Muscle of leg (tissue), 11 donors: ENCODE measurements around the gene SMAD9. TPM values are rescaled to one million over a fixed set of nuclear protein-coding genes. Genes with fewer than 3 reads are reported as not detected.

ENCODE experiments used
- DNase-seq: peaks from one replicate; pipeline ENCODE4 v3.0.0; 2013
- H3K27ac ChIP-seq: one replicate; pipeline ENCODE4 v1.5.1; 2013; ENCODE audit warnings: mild to moderate bottlenecking, low read length, control low read depth
- H3K27me3 ChIP-seq: one replicate; pipeline ENCODE4 v1.6.1; 2013; ENCODE audit warnings: low read length; ENCODE audit not compliant: control insufficient read depth, insufficient read depth
- H3K36me3 ChIP-seq: one replicate; pipeline ENCODE4 v1.6.1; 2013; ENCODE audit warnings: low read length; ENCODE audit not compliant: control insufficient read depth, insufficient read depth
- H3K4me1 ChIP-seq: one replicate; pipeline ENCODE4 v1.6.1; 2013; ENCODE audit warnings: low read length; ENCODE audit not compliant: control insufficient read depth, insufficient read depth
- H3K4me3 ChIP-seq: one replicate; pipeline ENCODE4 v1.5.1; 2013; ENCODE audit warnings: low read length, control low read depth
- H3K9me3 ChIP-seq: replicated peaks from 2 replicates; pipeline ENCODE4 v1.6.1; 2013; ENCODE audit warnings: low read depth, low read length; ENCODE audit not compliant: control insufficient read depth
- WGBS: methylation state at CpG from one replicate; pipeline ENCODE4 v1.1.5; 2013; ENCODE audit warnings: missing lambda C conversion rate; ENCODE audit not compliant: insufficient coverage; 5-methylcytosine and 5-hydroxymethylcytosine counted together
- polyA plus RNA-seq, 8 donors: library from polyadenylated mRNA; unstranded; fragments of 120-200 nt; gene quantifications; one replicate each; pipeline versions ENCODE4 v1.2.1 to v1.2.3, GENCODE V29; 2013; ENCODE audit warnings: inconsistent platforms in 1 of 8, low replicate concordance in 1 of 8; ENCODE audit not compliant: insufficient read length in 8 of 8, insufficient read depth in 1 of 8
- total RNA-seq: library from RNA; stranded (reverse); fragments of 120-200 nt; gene quantifications from one replicate; pipeline ENCODE4 v1.2.4, GENCODE V29; 2013

Gene SMAD9
- total and polyA plus RNA-seq, 9 donors, result 12.2 to 20.1 (median 15.8) TPM

DNA sequence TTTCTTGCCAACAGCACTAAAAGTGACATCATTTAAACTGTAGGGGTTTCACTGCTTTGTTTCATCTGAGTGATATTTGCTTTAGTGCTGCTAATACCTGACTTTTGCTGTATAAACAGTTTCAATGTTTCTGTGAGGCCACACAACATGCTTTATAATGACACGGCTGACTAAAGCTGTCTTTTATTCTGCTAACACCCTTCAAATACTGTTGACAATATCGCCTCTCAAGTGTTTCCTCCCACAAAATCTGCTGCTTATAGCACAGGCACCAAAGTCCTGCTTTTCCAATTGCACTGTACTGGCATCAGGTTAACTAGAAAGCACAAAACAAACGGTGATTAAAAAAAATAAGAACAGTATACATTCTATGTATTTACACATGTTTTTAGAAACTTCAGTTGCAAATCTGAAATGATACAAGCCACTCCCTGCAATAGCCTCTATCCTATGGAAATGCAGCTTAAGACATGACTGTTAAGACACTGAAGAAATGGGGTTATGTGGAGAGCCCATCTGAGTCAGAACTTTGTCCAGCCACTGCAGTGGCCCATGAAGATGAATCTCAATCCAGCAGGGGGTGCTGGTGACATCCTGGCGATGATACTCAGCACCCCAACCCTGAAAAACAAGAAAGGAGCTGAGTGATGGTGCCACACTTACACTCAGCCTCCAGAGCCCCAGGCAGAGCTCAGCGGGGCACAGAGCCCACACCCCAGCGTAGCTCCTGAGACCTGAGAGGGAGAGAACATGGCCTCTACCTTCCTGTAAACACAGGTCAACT is 71.6 kb downstream of the SMAD9 start:
- Histone ChIP-seq H3K27ac (no peak overlapping the region), H3K36me3 (peaks cover 15% of the 10 kb centered on the region), H3K4me3 (no peak overlapping the region), H3K27me3 (no peaks in the 10 kb centered on the region), H3K4me1 (no peaks in the 10 kb centered on the region), H3K9me3 (no peaks in the 10 kb centered on the region)
- no peak for DNase-seq
- 68% methylated on average over 4 of the region's 6 CpGs for WGBS

DNA sequence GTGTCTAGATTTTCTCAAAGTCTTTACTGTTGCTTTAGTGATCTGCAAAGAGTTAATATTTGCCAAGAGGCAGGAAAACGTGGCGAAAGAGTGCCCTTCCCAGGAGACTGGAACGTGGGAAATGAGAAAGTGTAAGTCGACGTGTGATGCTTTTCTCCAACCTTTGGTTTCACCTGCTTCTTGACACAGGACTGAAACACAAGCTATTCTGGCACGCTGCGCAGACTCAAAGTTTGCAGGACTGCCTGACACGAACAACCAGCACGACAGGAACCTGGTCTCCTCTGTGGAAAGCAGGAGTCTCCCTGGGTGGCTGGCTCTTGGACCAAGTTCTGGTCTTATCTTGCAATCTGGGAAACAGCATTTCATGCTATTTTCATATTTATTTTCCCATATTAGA is 72.4 kb downstream of the SMAD9 start:
- no peaks in the 10 kb centered on the region for H3K4me1 ChIP-seq
- H3K4me3 ChIP-seq, result no peak overlapping the region
- peaks cover 8% of the 10 kb centered on the region for H3K36me3 ChIP-seq
- 44% methylated on average over 9 of the region's 9 CpGs for WGBS
- H3K27ac ChIP-seq, result no peak overlapping the region
- no peaks in the 10 kb centered on the region for H3K9me3 ChIP-seq
- no peaks in the 10 kb centered on the region for H3K27me3 ChIP-seq
- DNase-seq, result no peak

GRCh38 chr13:36841391-36841790 is 78.6 kb downstream of the SMAD9 start:
- no peak overlapping the region for H3K27ac ChIP-seq
- no peaks in the 10 kb centered on the region for H3K27me3 ChIP-seq
- H3K4me3 ChIP-seq, result no peak overlapping the region
- H3K9me3 ChIP-seq, result no peaks in the 10 kb centered on the region
- DNase-seq, result no peak
- H3K36me3 ChIP-seq, result no peaks in the 10 kb centered on the region
- no peaks in the 10 kb centered on the region for H3K4me1 ChIP-seq
- WGBS, result no CpG with 5 or more reads among the region's 5 CpGs

- Histone ChIP-seq H3K4me3 (no peak overlapping the region), H3K36me3 (no peaks in the 10 kb centered on the region), H3K4me1 (no peaks in the 10 kb centered on the region), H3K9me3 (no peaks in the 10 kb centered on the region), H3K27me3 (no peaks in the 10 kb centered on the region), H3K27ac (no peak overlapping the region)
- WGBS, result no CpG with 5 or more reads among the region's 3 CpGs
- no peak for DNase-seq
Observed at GRCh38 chr13:36840718-36841250, 79.3 kb downstream of the SMAD9 start.

GRCh38 chr13:36839981-36840380 is 80.1 kb downstream of the SMAD9 start:
- H3K27me3 ChIP-seq, result no peaks in the 10 kb centered on the region
- no peak overlapping the region for H3K4me3 ChIP-seq
- WGBS, result 47% methylated on average over 4 of the region's 12 CpGs
- H3K36me3 ChIP-seq, result no peaks in the 10 kb centered on the region
- no peak for DNase-seq
- no peaks in the 10 kb centered on the region for H3K4me1 ChIP-seq
- no peak overlapping the region for H3K27ac ChIP-seq
- H3K9me3 ChIP-seq, result no peaks in the 10 kb centered on the region

- WGBS, result 93% methylated on average over 3 of the region's 3 CpGs
- H3K4me1 ChIP-seq, result no peaks in the 10 kb centered on the region
- H3K27ac ChIP-seq, result no peak overlapping the region
- H3K9me3 ChIP-seq, result no peaks in the 10 kb centered on the region
- no peak for DNase-seq
- H3K4me3 ChIP-seq, result no peak overlapping the region
- no peaks in the 10 kb centered on the region for H3K27me3 ChIP-seq
- no peaks in the 10 kb centered on the region for H3K36me3 ChIP-seq
Observed at GRCh38 chr13:36839281-36839680, 80.8 kb downstream of the SMAD9 start.

DNA sequence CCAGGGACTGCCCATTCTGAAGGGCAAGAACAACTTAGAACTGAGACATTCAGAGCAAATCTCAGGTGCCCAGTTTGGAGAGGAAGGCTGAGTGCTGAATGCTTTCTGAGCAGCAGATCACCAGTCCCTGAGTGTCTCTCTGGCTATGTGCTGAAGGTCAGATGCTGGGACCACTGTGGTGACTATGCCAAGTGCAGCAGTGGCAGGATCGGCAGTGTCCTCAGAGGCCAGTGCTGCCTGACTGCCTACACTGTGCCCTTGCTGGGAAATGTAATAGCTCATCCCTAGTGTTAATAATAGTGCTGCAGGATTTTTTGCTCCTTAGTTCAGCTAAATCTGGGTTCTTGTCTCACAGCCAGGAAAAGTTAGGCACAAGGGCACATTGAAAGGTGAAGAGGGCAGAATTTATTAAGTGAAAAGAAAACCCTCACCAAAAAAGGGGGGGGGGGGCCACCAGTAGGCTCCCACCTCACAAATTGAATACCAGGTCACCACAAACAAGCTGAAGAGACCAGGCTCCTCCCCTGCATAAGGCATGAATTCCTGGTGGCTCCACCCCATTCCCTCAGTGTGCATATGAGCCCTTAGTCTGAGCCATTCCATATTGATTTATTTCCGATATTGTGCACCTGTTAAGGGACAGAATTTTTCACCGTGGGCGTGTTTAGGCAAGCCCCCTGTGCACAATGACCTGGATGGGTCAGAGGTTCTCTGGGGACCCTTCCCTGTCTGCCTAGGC is 82.5 kb downstream of the SMAD9 start:
- peak; percentile 15 for DNase-seq
- Histone ChIP-seq H3K27me3 (no peaks in the 10 kb centered on the region), H3K36me3 (no peaks in the 10 kb centered on the region), H3K27ac (no peak overlapping the region), H3K4me1 (no peaks in the 10 kb centered on the region), H3K4me3 (no peak overlapping the region), H3K9me3 (no peaks in the 10 kb centered on the region)
- 79% methylated on average over 3 of the region's 4 CpGs for WGBS

- H3K36me3 ChIP-seq, result peaks cover 11% of the 10 kb centered on the region
- no peaks in the 10 kb centered on the region for H3K9me3 ChIP-seq
- no peak overlapping the region for H3K27ac ChIP-seq
- H3K4me3 ChIP-seq, result no peak overlapping the region
- no peaks in the 10 kb centered on the region for H3K27me3 ChIP-seq
- WGBS, result no CpG with 5 or more reads among the region's 3 CpGs
- DNase-seq, result no peak
- no peaks in the 10 kb centered on the region for H3K4me1 ChIP-seq
Observed at GRCh38 chr13:36834299-36834698, 85.7 kb downstream of the SMAD9 start.

- DNase-seq, result no peak
- peaks cover 12% of the 10 kb centered on the region for H3K36me3 ChIP-seq
- no peaks in the 10 kb centered on the region for H3K4me1 ChIP-seq
- no peak overlapping the region for H3K4me3 ChIP-seq
- WGBS, result 100% methylated on average over 1 of the region's 3 CpGs
- no peak overlapping the region for H3K27ac ChIP-seq
- no peaks in the 10 kb centered on the region for H3K27me3 ChIP-seq
- no peaks in the 10 kb centered on the region for H3K9me3 ChIP-seq
Observed at GRCh38 chr13:36831291-36831690, 88.7 kb downstream of the SMAD9 start.

GRCh38 chr13:36829753-36830152 is 90.3 kb downstream of the SMAD9 start:
- H3K9me3 ChIP-seq, result no peaks in the 10 kb centered on the region
- 92% methylated on average over 1 of the region's 1 CpG for WGBS
- no peaks in the 10 kb centered on the region for H3K27me3 ChIP-seq
- H3K27ac ChIP-seq, result no peak overlapping the region
- H3K4me3 ChIP-seq, result no peak overlapping the region
- no peaks in the 10 kb centered on the region for H3K4me1 ChIP-seq
- H3K36me3 ChIP-seq, result peaks cover 18% of the 10 kb centered on the region
- DNase-seq, result no peak
